NCI-H1694 treated with DMSO at 0.1 percent for 48 hours (cell line): ENCODE data around the gene CDH4.
"Not testable (repeated sequence)": the region's sequence is repeated elsewhere in the genome, so short reads cannot be mapped to it uniquely, and the experiment has no call there.

Source experiments
- DNase-seq: peaks from one replicate; lab custom pipeline; 2025; lab: John Stamatoyannopoulos, UW

CDH4 gene

GRCh38 chr20:61846074-61846473 is 594.0 kb downstream of the CDH4 start:
- DNase-seq: no peak

- no peak for DNase-seq
These were observed 594.8 kb downstream of the CDH4 start for GRCh38 chr20:61846741-61847419.

GRCh38 chr20:61847420-61847748 is 595.3 kb downstream of the CDH4 start:
- no peak for DNase-seq

- no peak for DNase-seq
These were observed 595.9 kb downstream of the CDH4 start for GRCh38 chr20:61847986-61848385.

- DNase-seq: no peak
These were observed 596.8 kb downstream of the CDH4 start for GRCh38 chr20:61848851-61849250.

GRCh38 chr20:61849376-61849775 is 597.3 kb downstream of the CDH4 start:
- no peak for DNase-seq

GRCh38 chr20:61849822-61850221 is 597.8 kb downstream of the CDH4 start:
- no peak for DNase-seq

- no peak for DNase-seq
These were observed 598.4 kb downstream of the CDH4 start for GRCh38 chr20:61850457-61850856.

- no peak for DNase-seq
These were observed 599.2 kb downstream of the CDH4 start for GRCh38 chr20:61850926-61851900.

GRCh38 chr20:61852268-61853072 is 600.4 kb downstream of the CDH4 start:
- no peak for DNase-seq

- no peak for DNase-seq
These were observed 601.3 kb downstream of the CDH4 start for GRCh38 chr20:61853073-61854005.

- not testable (repeated sequence) for DNase-seq
These were observed 602.5 kb downstream of the CDH4 start for GRCh38 chr20:61854538-61854937.

GRCh38 chr20:61855286-61855685 is 603.2 kb downstream of the CDH4 start:
- no peak for DNase-seq

- no peak for DNase-seq
These were observed 604.8 kb downstream of the CDH4 start for GRCh38 chr20:61856626-61857413.

GRCh38 chr20:61857414-61857775 is 605.3 kb downstream of the CDH4 start:
- no peak for DNase-seq

- no peak for DNase-seq
These were observed 605.8 kb downstream of the CDH4 start for GRCh38 chr20:61857884-61858283.

- DNase-seq: no peak
These were observed 607.7 kb downstream of the CDH4 start for GRCh38 chr20:61859767-61860166.

GRCh38 chr20:61860260-61860987 is 608.4 kb downstream of the CDH4 start:
- no peak for DNase-seq

GRCh38 chr20:61861054-61861841 is 609.2 kb downstream of the CDH4 start:
- no peak for DNase-seq
